ENCODE data around the gene JAM3. TPM values are rescaled to one million over a fixed set of nuclear protein-coding genes. Genes with fewer than 3 reads are reported as not detected.

The JAM3 gene
- total RNA-seq, 2 experiments from 2014 or later = 21.1 to 23.7 TPM

DNA sequence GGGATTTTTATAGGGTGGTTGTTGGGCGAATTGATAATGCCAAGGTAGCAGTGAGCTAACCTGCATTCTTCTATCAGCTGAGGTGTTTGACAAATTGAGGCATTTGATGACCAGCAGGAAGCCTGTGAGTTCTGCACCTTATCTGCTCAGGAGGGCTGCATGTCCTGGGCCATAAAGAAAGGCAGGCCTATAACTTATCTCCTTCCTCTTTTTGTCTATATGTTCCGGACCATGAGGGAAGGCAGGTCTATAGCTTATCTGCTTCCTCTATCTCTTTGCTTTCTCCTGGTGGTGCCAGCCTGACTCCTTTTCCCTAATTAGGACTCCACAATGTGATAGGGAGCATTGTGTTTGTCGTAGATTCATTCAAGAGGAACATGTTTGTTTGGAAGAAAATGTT, 8.6 kb upstream of the JAM3 start:
- Mint-ChIP-seq H3K4me3 (no peak overlapping the region), H3K27ac (no peak overlapping the region), H3K36me3 (peaks cover 4% of the 10 kb centered on the region), H3K4me1 (peaks cover 35% of the 10 kb centered on the region), H3K9me3 (no peaks in the 10 kb centered on the region), H3K27me3 (peaks cover 27% of the 10 kb centered on the region)
- POLR2A ChIA-PET = interaction anchor here (0.5 kb wide), 1 partner anchor 61 kb away, joined by 3 read pairs; no protein-coding TSS in a partner anchor
- ATAC-seq (ENCODE audit: low read depth) (no peak), DNase-seq (no peak)

DNA sequence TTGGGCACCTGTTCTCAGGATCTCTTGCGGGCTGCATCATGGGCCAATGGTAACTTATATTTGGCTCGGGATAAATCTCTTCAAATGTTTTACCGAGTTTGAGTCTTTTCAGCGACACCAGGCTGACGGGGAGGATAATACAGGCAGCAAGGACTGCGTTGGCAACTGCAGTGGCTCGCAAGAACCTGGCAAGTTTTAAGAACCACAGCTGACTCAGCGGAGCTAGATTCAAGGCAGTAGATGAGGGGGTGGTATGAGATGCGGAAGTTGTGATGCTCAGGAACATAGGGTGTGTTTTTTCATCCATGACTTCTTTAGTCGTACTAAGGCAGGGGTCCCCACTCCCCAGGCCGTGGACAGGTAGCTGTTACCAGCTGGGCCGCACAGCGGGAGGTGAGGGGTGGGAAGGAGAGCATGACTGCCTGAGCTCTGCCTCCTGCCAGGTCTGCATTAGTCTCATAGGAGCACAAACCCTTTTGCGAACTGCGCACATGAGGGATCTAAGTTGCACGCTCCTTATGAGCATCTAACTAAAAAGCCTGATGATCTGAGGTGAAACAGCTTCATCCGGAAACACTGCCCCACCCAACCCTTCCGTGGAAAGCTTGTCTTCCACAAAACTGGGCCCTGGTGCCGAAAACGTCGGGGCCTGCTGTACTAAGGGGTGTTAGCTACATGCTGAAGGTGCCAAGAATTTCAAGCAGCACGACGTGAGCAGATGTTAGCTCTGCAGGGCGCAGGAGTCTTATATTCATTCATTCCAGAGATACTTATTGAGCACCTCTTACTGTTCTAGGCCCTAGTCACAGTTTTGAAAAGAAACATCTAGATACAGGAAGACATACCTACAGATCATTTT, 6.4 kb upstream of the JAM3 start:
- no peak for ATAC-seq (ENCODE audit: low read depth)
- peaks cover 41% of the 10 kb centered on the region for H3K27me3 Mint-ChIP-seq
- peaks cover 33% of the 10 kb centered on the region for H3K4me1 Mint-ChIP-seq
- DNase-seq = no peak
- POLR2A ChIA-PET = interaction anchor here (0.6 kb wide), 1 partner anchor 71 kb away, joined by 4 read pairs; no protein-coding TSS in a partner anchor
- H3K27ac Mint-ChIP-seq = no peak overlapping the region
- H3K4me3 Mint-ChIP-seq = no peak overlapping the region
- no peaks in the 10 kb centered on the region for H3K9me3 Mint-ChIP-seq
- peaks cover 4% of the 10 kb centered on the region for H3K36me3 Mint-ChIP-seq

DNA sequence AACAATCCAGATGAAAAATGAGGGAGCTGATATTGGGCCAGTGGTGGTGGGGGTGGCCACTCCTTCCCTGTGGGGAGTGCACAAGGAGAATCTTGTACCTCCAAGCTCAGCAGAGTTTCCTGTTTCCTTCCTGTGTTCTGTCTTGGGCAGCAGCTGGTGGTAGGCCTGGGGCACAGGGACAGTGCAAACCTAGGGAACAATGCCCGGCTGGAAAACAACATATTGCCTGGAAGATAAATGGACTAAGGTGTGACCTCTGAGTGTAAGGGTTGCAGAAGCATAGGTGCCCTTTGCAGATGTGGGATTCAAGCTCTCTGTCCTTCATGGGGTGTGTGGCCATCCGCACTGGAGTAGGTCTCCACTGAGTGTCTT, 5.8 kb upstream of the JAM3 start:
- Mint-ChIP-seq H3K4me1 (peaks cover 28% of the 10 kb centered on the region), H3K27me3 (peaks cover 46% of the 10 kb centered on the region), H3K4me3 (no peak overlapping the region), H3K9me3 (no peaks in the 10 kb centered on the region), H3K36me3 (peaks cover 2% of the 10 kb centered on the region), H3K27ac (no peak overlapping the region)
- no peak for DNase-seq
- POLR2A ChIA-PET = interaction anchor here (1.0 kb wide), 1 partner anchor 214 kb away, joined by 3 read pairs; no protein-coding TSS in a partner anchor
- ATAC-seq (ENCODE audit: low read depth) = no peak

DNA sequence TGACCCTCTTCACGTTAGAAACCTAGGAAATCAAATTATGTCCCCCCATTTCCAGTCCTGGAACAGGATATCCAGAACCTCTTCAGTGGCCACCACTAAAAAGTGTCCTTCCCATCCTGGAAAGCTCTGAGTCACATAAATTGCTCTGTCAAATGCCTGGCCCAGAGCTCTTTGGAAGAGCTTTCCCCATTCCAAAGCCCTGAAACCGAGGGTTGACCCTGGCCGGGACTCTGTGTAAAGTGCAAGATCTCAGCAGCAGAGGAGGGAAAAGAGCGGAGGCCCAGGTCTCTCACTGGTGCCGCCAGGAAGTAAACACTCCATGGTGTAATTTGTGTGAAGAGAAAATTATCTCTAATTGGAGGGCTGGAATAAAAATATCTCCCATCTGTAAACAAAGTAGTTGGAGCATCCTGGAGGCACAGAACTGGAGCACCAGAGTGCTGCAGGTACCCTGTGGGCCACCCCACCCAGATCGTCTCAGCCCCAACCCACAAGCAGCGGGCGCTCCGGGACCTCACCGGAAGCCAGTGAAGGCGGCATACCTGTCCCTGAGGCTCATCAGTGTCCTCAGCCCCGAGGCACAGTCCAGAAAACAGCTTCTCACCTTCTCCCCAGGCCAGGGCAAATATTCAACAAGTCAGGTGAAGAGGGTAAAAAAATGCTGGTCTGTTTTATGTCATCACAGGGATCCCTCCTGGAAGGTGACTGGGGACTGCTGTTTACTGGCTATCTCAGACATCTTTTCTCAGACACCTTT, 4.7 kb upstream of the JAM3 start:
- DNase-seq (no peak), ATAC-seq (ENCODE audit: low read depth) (no peak)
- POLR2A ChIA-PET = interaction anchor here (1.0 kb wide), 1 partner anchor 213 kb away, joined by 3 read pairs; no protein-coding TSS in a partner anchor
- Mint-ChIP-seq H3K4me3 (no peak overlapping the region), H3K9me3 (no peaks in the 10 kb centered on the region), H3K4me1 (peaks cover 25% of the 10 kb centered on the region), H3K27ac (no peak overlapping the region), H3K27me3 (peaks cover 54% of the 10 kb centered on the region), H3K36me3 (peaks cover 3% of the 10 kb centered on the region)

DNA sequence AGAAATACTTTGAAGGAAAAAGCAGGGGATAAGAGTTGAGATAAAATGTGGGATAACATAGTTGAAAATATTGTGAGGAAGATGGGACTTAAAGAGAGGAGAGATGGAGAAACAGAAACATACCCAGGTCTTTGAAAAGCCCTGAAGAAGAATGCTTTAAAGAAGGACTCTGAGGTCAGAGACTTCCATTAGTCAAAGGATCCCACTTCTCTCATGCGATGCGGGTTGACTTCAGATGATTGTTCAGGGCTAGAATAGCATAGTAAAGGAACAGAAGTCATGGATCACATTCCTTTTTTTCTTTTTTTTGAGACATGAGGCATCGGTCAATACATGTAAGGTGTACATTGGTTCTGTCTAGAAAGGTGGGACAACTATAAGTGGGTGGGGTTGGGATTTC, 3.5 kb upstream of the JAM3 start:
- no peaks in the 10 kb centered on the region for H3K9me3 Mint-ChIP-seq
- H3K4me3 Mint-ChIP-seq = no peak overlapping the region
- peaks cover 25% of the 10 kb centered on the region for H3K4me1 Mint-ChIP-seq
- H3K27me3 Mint-ChIP-seq = peaks cover 52% of the 10 kb centered on the region
- POLR2A ChIA-PET = no interaction called here
- DNase-seq (no peak), ATAC-seq (ENCODE audit: low read depth) (no peak)
- H3K27ac Mint-ChIP-seq = no peak overlapping the region
- peaks cover 2% of the 10 kb centered on the region for H3K36me3 Mint-ChIP-seq

DNA sequence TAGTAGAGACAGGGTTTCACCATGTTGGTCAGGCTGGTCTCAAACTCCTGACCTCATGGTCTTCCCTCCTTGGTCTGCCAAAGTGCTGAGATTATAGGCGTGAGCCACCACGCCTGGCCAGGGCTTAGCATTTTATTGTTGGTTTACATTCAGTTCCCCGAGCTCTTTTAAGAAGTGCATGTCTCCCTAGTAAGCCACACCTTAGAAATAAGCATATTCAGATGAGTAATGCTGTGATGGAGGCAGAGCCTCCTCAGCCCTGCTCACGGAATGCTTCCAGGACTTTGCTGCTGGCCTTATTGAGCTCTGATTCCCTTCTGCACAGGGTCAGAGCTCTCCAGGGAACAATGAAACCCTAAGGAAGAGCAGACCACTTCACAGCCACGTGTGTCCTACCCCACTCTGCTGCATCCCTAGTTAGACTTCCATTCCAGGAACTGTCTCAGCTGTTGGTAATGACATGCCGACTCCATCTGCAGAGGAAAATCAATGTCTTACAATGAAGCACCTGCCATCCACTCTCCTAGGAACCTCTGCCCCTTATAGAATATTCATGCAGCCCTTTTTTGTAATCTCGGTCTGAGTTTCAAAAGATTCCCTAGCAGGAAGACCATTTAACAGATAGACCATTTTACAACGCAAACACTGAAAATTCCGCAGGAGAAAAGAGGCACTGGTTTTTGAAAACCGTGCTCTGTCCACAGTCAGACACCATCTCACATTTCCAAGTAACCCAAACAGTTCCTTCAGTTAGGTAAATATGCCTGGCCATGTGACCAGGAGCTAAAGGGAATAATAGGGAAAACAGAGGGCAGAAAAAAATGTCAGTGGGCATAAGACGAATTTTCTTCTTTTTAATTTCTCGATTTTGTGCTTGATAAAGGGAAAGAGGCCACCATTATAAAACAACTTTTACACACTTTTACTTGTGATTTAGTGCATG, 1.7 kb upstream of the JAM3 start:
- no peak for ATAC-seq (ENCODE audit: low read depth)
- H3K27me3 Mint-ChIP-seq = peaks cover 55% of the 10 kb centered on the region
- H3K36me3 Mint-ChIP-seq = peaks cover 2% of the 10 kb centered on the region
- H3K9me3 Mint-ChIP-seq = no peaks in the 10 kb centered on the region
- H3K4me3 Mint-ChIP-seq = no peak overlapping the region
- no peak for DNase-seq
- no peak overlapping the region for H3K27ac Mint-ChIP-seq
- peaks cover 25% of the 10 kb centered on the region for H3K4me1 Mint-ChIP-seq
- POLR2A ChIA-PET = no interaction called here

DNA sequence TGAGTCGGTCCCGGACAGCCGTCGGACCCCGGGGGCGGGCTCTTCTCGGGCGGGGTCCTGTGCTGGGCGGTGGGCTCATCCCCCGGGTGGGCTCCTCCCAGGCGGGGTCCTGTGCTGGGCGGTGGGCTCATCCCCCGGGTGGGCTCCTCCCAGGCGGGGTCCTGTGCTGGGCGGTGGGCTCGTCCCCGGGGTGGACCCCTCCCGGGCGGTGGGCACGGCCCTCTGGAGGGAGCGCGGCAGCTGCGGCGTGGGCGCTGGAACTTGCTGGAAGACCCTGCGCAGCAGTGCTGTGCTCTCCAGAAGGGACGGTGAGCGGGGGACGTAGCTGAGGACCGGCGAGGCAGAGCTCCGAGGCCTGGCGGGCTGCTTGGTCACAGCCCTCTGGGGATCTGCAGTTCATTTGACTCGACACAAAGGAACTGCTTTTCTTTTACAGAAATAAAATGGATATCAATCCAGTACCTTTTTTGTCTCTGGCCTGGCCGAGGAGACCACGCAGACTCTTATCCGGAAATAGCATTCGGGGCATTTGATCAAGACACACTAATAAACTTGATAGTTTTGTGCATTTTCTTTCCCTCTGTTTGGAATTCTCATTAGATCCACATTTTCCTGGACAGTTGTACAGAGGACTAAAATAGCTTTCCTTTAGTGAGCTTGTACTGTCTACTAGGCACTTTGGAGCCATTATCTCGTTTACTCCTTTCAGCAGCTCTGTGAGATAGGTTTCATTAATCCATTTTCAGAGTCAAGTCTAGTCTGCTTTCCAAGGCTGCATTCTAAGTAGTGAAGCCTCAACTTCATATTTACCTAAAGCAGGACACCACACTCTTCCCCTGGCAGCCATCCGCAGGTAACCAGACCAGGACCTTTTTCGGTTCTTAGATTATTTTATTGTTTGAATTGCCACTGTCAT, 812 bp downstream of the JAM3 start:
- no peak for ATAC-seq (ENCODE audit: low read depth)
- H3K4me1 Mint-ChIP-seq = peaks cover 20% of the 10 kb centered on the region
- H3K27me3 Mint-ChIP-seq = peaks cover 63% of the 10 kb centered on the region
- H3K9me3 Mint-ChIP-seq = no peaks in the 10 kb centered on the region
- H3K27ac Mint-ChIP-seq = no peak overlapping the region
- DNase-seq = no peak
- peaks cover 2% of the 10 kb centered on the region for H3K36me3 Mint-ChIP-seq
- POLR2A ChIA-PET = interaction anchor here (1.2 to 1.8 kb wide), 2 partner anchors 12 to 43 kb away, joined by 4 to 7 read pairs; no protein-coding TSS in a partner anchor
- H3K4me3 Mint-ChIP-seq = peak overlapping the region; percentile 36

DNA sequence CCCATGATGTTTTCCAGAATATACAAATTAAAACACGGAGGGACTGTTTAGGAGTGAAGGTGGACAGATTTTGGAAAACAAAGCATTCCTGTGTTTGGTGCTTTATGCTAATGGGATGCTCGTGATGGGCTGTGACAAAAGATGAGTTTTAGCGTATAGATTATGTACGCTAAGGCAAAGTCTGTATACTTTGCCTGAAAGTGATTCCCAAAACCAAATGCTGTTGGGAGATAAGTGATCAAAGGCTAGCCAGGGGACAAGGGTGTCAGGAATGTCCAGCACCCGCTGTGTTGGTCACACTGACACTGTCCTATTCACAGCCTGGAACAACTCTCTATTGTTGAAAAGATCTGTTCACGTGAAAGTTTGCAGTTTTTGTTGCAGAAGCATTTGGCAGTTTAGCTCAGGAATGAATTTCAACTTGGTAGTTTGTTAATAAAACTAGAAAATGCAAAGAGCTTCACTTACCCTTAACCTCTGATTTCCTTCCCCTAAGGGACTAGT, 1.5 kb downstream of the JAM3 start:
- POLR2A ChIA-PET = no interaction called here
- ATAC-seq (ENCODE audit: low read depth) (no peak), DNase-seq (no peak)
- peaks cover 2% of the 10 kb centered on the region for H3K36me3 Mint-ChIP-seq
- H3K27ac Mint-ChIP-seq = no peak overlapping the region
- no peaks in the 10 kb centered on the region for H3K9me3 Mint-ChIP-seq
- H3K27me3 Mint-ChIP-seq = peaks cover 62% of the 10 kb centered on the region
- peak overlapping the region; percentile 36 for H3K4me3 Mint-ChIP-seq
- peaks cover 20% of the 10 kb centered on the region for H3K4me1 Mint-ChIP-seq

DNA sequence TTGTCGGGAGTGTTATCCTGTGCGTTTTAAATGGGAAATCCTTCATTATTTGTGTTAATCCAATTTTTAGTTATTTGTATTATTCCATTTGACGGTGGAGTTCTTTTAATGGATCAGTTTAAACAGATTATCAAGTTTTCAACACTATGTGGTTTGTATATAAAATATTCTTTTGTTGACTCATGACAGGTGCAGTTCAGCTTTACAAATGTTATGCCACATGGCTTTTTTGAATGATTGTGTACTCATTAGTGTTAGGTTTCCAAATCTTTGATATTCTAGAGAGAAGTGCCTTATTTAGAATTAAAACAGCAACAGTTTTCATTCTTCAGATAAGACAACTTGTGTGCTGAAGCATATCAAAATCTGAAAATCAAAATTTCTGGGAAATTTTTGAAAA, 2.4 kb downstream of the JAM3 start:
- Mint-ChIP-seq H3K27ac (no peak overlapping the region), H3K36me3 (peaks cover 2% of the 10 kb centered on the region), H3K9me3 (no peaks in the 10 kb centered on the region), H3K4me3 (no peak overlapping the region), H3K4me1 (peaks cover 20% of the 10 kb centered on the region), H3K27me3 (peaks cover 54% of the 10 kb centered on the region)
- DNase-seq (no peak), ATAC-seq (ENCODE audit: low read depth) (no peak)
- POLR2A ChIA-PET = no interaction called here

DNA sequence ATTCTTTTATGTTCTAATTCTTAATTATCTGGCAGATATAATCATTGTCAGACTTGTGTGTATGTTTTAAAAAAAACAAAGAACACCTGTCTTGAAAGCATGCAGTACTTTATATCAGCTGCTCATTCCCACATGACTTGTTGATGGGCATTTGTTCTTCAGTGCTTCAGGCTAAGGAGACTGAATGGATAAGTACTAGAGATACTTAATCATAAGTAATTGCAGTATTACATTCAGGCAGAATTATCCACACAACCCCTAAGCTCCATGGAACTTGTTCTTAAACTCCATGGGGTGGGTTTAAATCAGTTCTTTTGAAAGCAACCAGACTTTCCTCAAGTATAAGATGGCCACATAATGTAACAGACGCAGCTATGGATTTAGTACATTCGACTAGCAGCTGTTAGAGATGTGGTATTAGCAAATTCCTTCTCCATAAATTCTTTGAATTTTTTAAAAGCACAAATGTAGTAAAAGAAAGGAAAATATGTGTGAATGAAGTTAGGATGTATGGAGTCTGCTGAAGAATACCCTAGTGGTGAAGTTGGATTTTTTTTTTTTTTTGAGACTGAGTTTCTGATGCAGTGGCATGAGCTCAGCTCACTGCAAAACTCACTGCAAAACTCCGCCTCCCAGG, 3.0 kb downstream of the JAM3 start:
- H3K4me3 Mint-ChIP-seq = no peak overlapping the region
- H3K4me1 Mint-ChIP-seq = peaks cover 20% of the 10 kb centered on the region
- H3K36me3 Mint-ChIP-seq = peaks cover 2% of the 10 kb centered on the region
- DNase-seq (no peak), ATAC-seq (ENCODE audit: low read depth) (no peak)
- peaks cover 49% of the 10 kb centered on the region for H3K27me3 Mint-ChIP-seq
- H3K27ac Mint-ChIP-seq = no peak overlapping the region
- POLR2A ChIA-PET = no interaction called here
- no peaks in the 10 kb centered on the region for H3K9me3 Mint-ChIP-seq

DNA sequence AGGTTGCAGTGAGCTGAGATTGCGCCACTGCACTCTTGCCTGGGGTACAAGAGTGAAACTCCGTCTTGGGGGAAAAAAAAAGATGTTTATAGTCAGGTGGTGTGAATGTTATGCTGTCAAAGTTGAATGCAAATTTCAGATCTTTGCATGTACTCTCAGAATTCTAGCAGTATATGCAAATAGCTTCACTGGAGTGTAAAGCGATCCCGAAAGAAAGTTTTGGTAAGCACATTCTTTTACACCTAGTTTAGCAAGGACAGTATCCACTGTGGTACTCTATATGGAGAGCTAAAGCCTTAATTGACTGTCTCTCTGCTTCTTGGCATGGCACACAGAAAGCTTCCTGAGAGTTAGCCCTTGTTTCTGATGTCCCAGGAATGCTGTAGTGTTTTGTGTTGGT, 4.0 kb downstream of the JAM3 start:
- H3K4me1 Mint-ChIP-seq = peaks cover 19% of the 10 kb centered on the region
- peaks cover 2% of the 10 kb centered on the region for H3K36me3 Mint-ChIP-seq
- POLR2A ChIA-PET = no interaction called here
- no peak overlapping the region for H3K4me3 Mint-ChIP-seq
- H3K9me3 Mint-ChIP-seq = no peaks in the 10 kb centered on the region
- no peak overlapping the region for H3K27ac Mint-ChIP-seq
- ATAC-seq (ENCODE audit: low read depth) (no peak), DNase-seq (no peak)
- peaks cover 39% of the 10 kb centered on the region for H3K27me3 Mint-ChIP-seq

DNA sequence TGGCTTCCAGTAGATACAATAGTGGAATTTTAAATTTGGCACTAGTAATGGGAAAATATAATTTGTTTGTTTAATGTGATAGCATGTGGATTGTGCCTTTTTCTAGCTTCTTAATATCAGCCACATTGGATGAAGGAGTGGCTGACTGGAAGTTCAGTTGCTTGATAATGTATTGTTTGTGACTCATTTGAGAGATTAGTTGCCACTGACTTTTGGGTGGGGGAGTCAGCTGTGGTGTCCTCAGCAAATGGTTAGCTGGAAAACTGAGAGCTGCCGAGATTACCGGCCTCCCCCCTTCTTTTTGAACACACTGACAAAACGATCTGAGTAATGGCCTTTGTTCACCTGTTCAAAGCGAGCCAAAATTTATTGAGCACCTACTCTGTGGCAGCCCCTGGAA, 5.5 kb downstream of the JAM3 start:
- DNase-seq (no peak), ATAC-seq (ENCODE audit: low read depth) (no peak)
- H3K4me1 Mint-ChIP-seq = peaks cover 14% of the 10 kb centered on the region
- no peaks in the 10 kb centered on the region for H3K9me3 Mint-ChIP-seq
- H3K4me3 Mint-ChIP-seq = no peak overlapping the region
- peaks cover 31% of the 10 kb centered on the region for H3K27me3 Mint-ChIP-seq
- POLR2A ChIA-PET = no interaction called here
- no peak overlapping the region for H3K27ac Mint-ChIP-seq
- no peaks in the 10 kb centered on the region for H3K36me3 Mint-ChIP-seq

All from activated naive CD8-positive, alpha-beta T cell treated with anti-CD3 and anti-CD28 coated beads, Interleukin-2, amount 10 ng/mL, durations not matched to agents 7 days and 5 days (primary cell).